Erythroblast (primary cell): ENCODE results near the gene MAN1A2.

Experiments
- GATA1 ChIP-seq: IDR thresholded peaks from 2 replicates; pipeline ENCODE4 v1.6.1; 2011; ENCODE audit warnings: low read depth, mild to moderate bottlenecking, control low read depth, low read length, moderate library complexity
- POLR2A ChIP-seq: IDR thresholded peaks from 2 replicates; pipeline ENCODE4 v1.6.1; 2011; ENCODE audit warnings: mild to moderate bottlenecking, low read length

DNA sequence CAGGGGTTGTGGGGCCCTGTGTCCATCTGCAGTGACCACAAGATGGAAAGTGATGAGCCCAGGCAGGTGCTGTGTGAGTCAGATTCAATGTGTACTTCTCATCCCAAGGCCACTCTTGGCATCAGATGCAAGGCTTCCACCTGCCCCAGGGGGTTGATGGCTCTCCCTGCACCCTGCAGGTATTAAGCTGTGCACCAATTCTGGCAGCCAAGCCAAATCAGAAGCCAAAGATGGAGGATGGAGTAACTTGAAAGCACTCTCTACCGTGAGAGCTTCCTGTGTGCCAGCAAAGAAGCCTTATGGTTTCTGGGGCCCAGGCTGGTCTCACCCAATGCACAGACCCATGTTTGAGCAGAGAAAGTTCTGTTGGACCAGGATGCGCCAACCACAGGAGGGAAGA, 194.3 kb downstream of the MAN1A2 start:
- TF ChIP-seq POLR2A (no peak), GATA1 (no peak)
